Measurements from ENCODE around the gene SLIT1. TPM values are rescaled to one million over a fixed set of nuclear protein-coding genes. Genes with fewer than 3 reads are reported as not detected.

Gene SLIT1
- total RNA-seq, 1 experiment from 2014 or later: not detected

- H3K36me3 ChIP-seq: no peaks in the 10 kb centered on the region
- peaks cover 10% of the 10 kb centered on the region for H3K27me3 ChIP-seq
- no peak for DNase-seq
- H3K9me3 ChIP-seq: no peaks in the 10 kb centered on the region
- no peak overlapping the region for H3K4me3 ChIP-seq
These were observed 3.3 kb downstream of the SLIT1 start for GRCh38 chr10:97182288-97182990.

- Histone ChIP-seq H3K27me3 (peaks cover 10% of the 10 kb centered on the region), H3K4me3 (no peak overlapping the region), H3K9me3 (no peaks in the 10 kb centered on the region), H3K36me3 (no peaks in the 10 kb centered on the region)
- DNase-seq: no peak
These were observed 4.8 kb downstream of the SLIT1 start for GRCh38 chr10:97180986-97181385.

GRCh38 chr10:97180363-97180755 is 5.4 kb downstream of the SLIT1 start:
- Histone ChIP-seq H3K4me3 (no peak overlapping the region), H3K36me3 (no peaks in the 10 kb centered on the region), H3K27me3 (peaks cover 6% of the 10 kb centered on the region), H3K9me3 (no peaks in the 10 kb centered on the region)
- DNase-seq: no peak

GRCh38 chr10:97179731-97180362 is 5.9 kb downstream of the SLIT1 start:
- no peak overlapping the region for H3K4me3 ChIP-seq
- peaks cover 1% of the 10 kb centered on the region for H3K27me3 ChIP-seq
- DNase-seq: peak; percentile 59
- no peaks in the 10 kb centered on the region for H3K9me3 ChIP-seq
- no peaks in the 10 kb centered on the region for H3K36me3 ChIP-seq

GRCh38 chr10:97179311-97179710 is 6.4 kb downstream of the SLIT1 start:
- H3K9me3 ChIP-seq: no peaks in the 10 kb centered on the region
- no peak overlapping the region for H3K4me3 ChIP-seq
- no peak for DNase-seq
- H3K27me3 ChIP-seq: no peaks in the 10 kb centered on the region; the same call in 1 of the 2 replicates
- H3K36me3 ChIP-seq: no peaks in the 10 kb centered on the region

- DNase-seq: no peak
- no peaks in the 10 kb centered on the region for H3K9me3 ChIP-seq
- H3K27me3 ChIP-seq: no peaks in the 10 kb centered on the region; the same call in 1 of the 2 replicates
- no peaks in the 10 kb centered on the region for H3K36me3 ChIP-seq
- no peak overlapping the region for H3K4me3 ChIP-seq
These were observed 7.7 kb downstream of the SLIT1 start for GRCh38 chr10:97178074-97178473.

- no peaks in the 10 kb centered on the region for H3K36me3 ChIP-seq
- H3K4me3 ChIP-seq: no peak overlapping the region
- DNase-seq: no peak
- no peaks in the 10 kb centered on the region for H3K9me3 ChIP-seq
- H3K27me3 ChIP-seq: no peaks in the 10 kb centered on the region; the same call in 1 of the 2 replicates
These were observed 9.5 kb downstream of the SLIT1 start for GRCh38 chr10:97176226-97176625.

GRCh38 chr10:97175586-97175985 is 10.2 kb downstream of the SLIT1 start:
- H3K9me3 ChIP-seq: no peaks in the 10 kb centered on the region
- no peaks in the 10 kb centered on the region for H3K36me3 ChIP-seq
- H3K4me3 ChIP-seq: no peak overlapping the region
- no peaks in the 10 kb centered on the region; the same call in 1 of the 2 replicates for H3K27me3 ChIP-seq
- no peak for DNase-seq

GRCh38 chr10:97174941-97175340 is 10.8 kb downstream of the SLIT1 start:
- Histone ChIP-seq H3K27me3 (no peaks in the 10 kb centered on the region; the same call in 1 of the 2 replicates), H3K36me3 (no peaks in the 10 kb centered on the region), H3K4me3 (no peak overlapping the region), H3K9me3 (no peaks in the 10 kb centered on the region)
- no peak for DNase-seq

GRCh38 chr10:97174276-97174775 is 11.4 kb downstream of the SLIT1 start:
- Histone ChIP-seq H3K36me3 (no peaks in the 10 kb centered on the region), H3K4me3 (no peak overlapping the region), H3K9me3 (no peaks in the 10 kb centered on the region), H3K27me3 (no peaks in the 10 kb centered on the region; the same call in 1 of the 2 replicates)
- no peak for DNase-seq

- H3K27me3 ChIP-seq: no peaks in the 10 kb centered on the region
- no peak overlapping the region for H3K4me3 ChIP-seq
- no peaks in the 10 kb centered on the region for H3K36me3 ChIP-seq
- no peak for DNase-seq
- H3K9me3 ChIP-seq: no peaks in the 10 kb centered on the region
These were observed 12.7 kb downstream of the SLIT1 start for GRCh38 chr10:97173036-97173435.

- H3K9me3 ChIP-seq: no peaks in the 10 kb centered on the region
- no peak for DNase-seq
- H3K27me3 ChIP-seq: no peaks in the 10 kb centered on the region
- H3K4me3 ChIP-seq: no peak overlapping the region
- no peaks in the 10 kb centered on the region for H3K36me3 ChIP-seq
These were observed 14.8 kb downstream of the SLIT1 start for GRCh38 chr10:97171001-97171400.

GRCh38 chr10:97169911-97170693 is 15.7 kb downstream of the SLIT1 start:
- peak; percentile 48 for DNase-seq
- no peaks in the 10 kb centered on the region for H3K36me3 ChIP-seq
- H3K4me3 ChIP-seq: no peak overlapping the region
- H3K9me3 ChIP-seq: no peaks in the 10 kb centered on the region
- no peaks in the 10 kb centered on the region for H3K27me3 ChIP-seq

GRCh38 chr10:97169063-97169462 is 16.7 kb downstream of the SLIT1 start:
- Histone ChIP-seq H3K9me3 (no peaks in the 10 kb centered on the region), H3K27me3 (no peaks in the 10 kb centered on the region), H3K4me3 (no peak overlapping the region), H3K36me3 (no peaks in the 10 kb centered on the region)
- DNase-seq: no peak

GRCh38 chr10:97168645-97169044 is 17.1 kb downstream of the SLIT1 start:
- H3K27me3 ChIP-seq: no peaks in the 10 kb centered on the region
- no peaks in the 10 kb centered on the region for H3K36me3 ChIP-seq
- no peaks in the 10 kb centered on the region for H3K9me3 ChIP-seq
- no peak overlapping the region for H3K4me3 ChIP-seq
- no peak for DNase-seq

- DNase-seq: no peak
- no peaks in the 10 kb centered on the region for H3K27me3 ChIP-seq
- no peaks in the 10 kb centered on the region for H3K9me3 ChIP-seq
- H3K36me3 ChIP-seq: no peaks in the 10 kb centered on the region
- no peak overlapping the region for H3K4me3 ChIP-seq
These were observed 20.3 kb downstream of the SLIT1 start for GRCh38 chr10:97165499-97165898.

GRCh38 chr10:97163781-97164501 is 21.8 kb downstream of the SLIT1 start:
- no peak for DNase-seq
- Histone ChIP-seq H3K9me3 (no peaks in the 10 kb centered on the region), H3K4me3 (no peak overlapping the region), H3K27me3 (no peaks in the 10 kb centered on the region), H3K36me3 (no peaks in the 10 kb centered on the region)
